Panc1 (cell line): ENCODE data around the gene PRLR. TPM values are rescaled to one million over a fixed set of nuclear protein-coding genes. Genes with fewer than 3 reads are reported as not detected.

ENCODE experiments used
- ATAC-seq: fragments of 200-7000 bp; cut with Tn5 transposase; 2 replicates; pipeline ENCODE4 v1.9.1; 2020; ENCODE audit warnings: mild to moderate bottlenecking, moderate library complexity
- BruUV-seq: library from RNA; stranded (reverse); fragments of 400-500 nt; replicated peaks from 2 replicates; lab custom pipeline; 2021; lab: Mats Ljungman, UMichigan
- CTCF ChIA-PET: fragments of 300-600 bp; sonication (Branson Sonifier 250); formaldehyde crosslinking; loops from one replicate; lab custom pipeline; 2022; ENCODE audit warnings: antibody characterized with exemption; lab: Charles Lee
- POLR2A ChIA-PET: fragments of 300-600 bp; sonication (Branson Sonifier 250); formaldehyde crosslinking; loops from one replicate; lab custom pipeline; 2022; ENCODE audit warnings: antibody characterized with exemption; lab: Charles Lee
- DNase-seq: peaks from one replicate; pipeline ENCODE4 v3.0.0-alpha.2; 2010; ENCODE audit warnings: low read depth, low spot score
- H3K27ac ChIP-seq: 2 replicates; pipeline ENCODE4 v1.5.1; 2011; ENCODE audit warnings: mild to moderate bottlenecking, low read length, inconsistent platforms
- H3K27me3 ChIP-seq: fragments of 200-500 bp; sonication (Bioruptor generic); 2 replicates; pipeline ENCODE4 v1.6.0; 2014; ENCODE audit warnings: low read length, inconsistent platforms; ENCODE audit not compliant: control insufficient read depth, insufficient read depth
- H3K36me3 ChIP-seq: fragments of 200-500 bp; sonication (Bioruptor generic); 2 replicates; pipeline ENCODE4 v1.5.1; 2014; ENCODE audit warnings: inconsistent platforms, mild to moderate bottlenecking, low read length, moderate library complexity; ENCODE audit not compliant: control insufficient read depth, insufficient read depth
- H3K4me1 ChIP-seq: 2 replicates; pipeline ENCODE4 v1.5.1; 2011; ENCODE audit warnings: inconsistent platforms, mild to moderate bottlenecking, low read length, moderate library complexity; ENCODE audit not compliant: control insufficient read depth, insufficient read depth
- H3K4me3 ChIP-seq, 2 experiments: 2 replicates each; pipeline ENCODE4 v1.5.1; 2011 to 2012; ENCODE audit warnings: low read depth in 2 of 2, low read length in 2 of 2, mild to moderate bottlenecking in 2 of 2, inconsistent platforms in 1 of 2, moderate library complexity in 1 of 2
- H3K9me3 ChIP-seq: fragments of 200-500 bp; sonication (Bioruptor generic); 2 replicates; pipeline ENCODE4 v1.5.1; 2014; ENCODE audit warnings: low read depth, mild to moderate bottlenecking, inconsistent platforms, low read length, moderate library complexity; ENCODE audit not compliant: control insufficient read depth, insufficient read depth
- CTCF ChIP-seq: fragments of 450-650 bp; IDR thresholded peaks from 2 replicates; pipeline ENCODE4 v1.5.1; 2017; ENCODE audit warnings: mild to moderate bottlenecking
- POLR2AphosphoS5 ChIP-seq: IDR thresholded peaks from 2 replicates; pipeline ENCODE4 v1.6.1; 2012; ENCODE audit warnings: mild to moderate bottlenecking, low read depth, low read length, moderate library complexity
- REST ChIP-seq, 2 experiments: IDR thresholded peaks; 2 replicates each; pipeline ENCODE4 v1.6.1; 2011 to 2012; ENCODE audit warnings: low read depth in 2 of 2, control low read depth in 1 of 2, low read length in 1 of 2, mild to moderate bottlenecking in 1 of 2, moderate library complexity in 1 of 2; ENCODE audit not compliant: insufficient read depth in 1 of 2
- SIN3A ChIP-seq: IDR thresholded peaks from 2 replicates; pipeline ENCODE4 v1.6.1; 2012; ENCODE audit warnings: low read depth, mild to moderate bottlenecking, low read length, moderate library complexity, borderline replicate concordance; ENCODE audit not compliant: insufficient read depth
- TCF7L2 ChIP-seq: IDR thresholded peaks from 2 replicates; pipeline ENCODE4 v1.6.1; 2011; ENCODE audit warnings: mild to moderate bottlenecking, low read depth, low read length, inconsistent platforms
- in situ Hi-C: cut with HindIII; loops from 2 replicates; pipeline ENCODE4 v1.10.0; 2016; ENCODE audit warnings: low sequenced_read_pairs, low pct_unique_long_range_greater_than_20kb
- intact Hi-C: fragments of 100-400 bp; cut with micrococcal nuclease; formaldehyde crosslinking; loops from one replicate; pipeline ENCODE4 v1.10.0; 2022; ENCODE audit not compliant: unreplicated experiment
- total RNA-seq: library from RNA; stranded (reverse); gene quantifications from one replicate; pipeline ENCODE4 v1.2.1, GENCODE V29; 2021; ENCODE audit not compliant: unreplicated experiment

The PRLR gene
- total RNA-seq, 1 experiment from 2014 or later = 0.46 TPM

GRCh38 chr5:35197351-35197750 is 32.9 kb downstream of the PRLR start:
- H3K27ac ChIP-seq = no peak overlapping the region
- H3K4me1 ChIP-seq = no peaks in the 10 kb centered on the region
- no peak for ATAC-seq
- no peaks in the 10 kb centered on the region for H3K9me3 ChIP-seq
- BruUV-seq = no TSS peak
- DNase-seq = no peak
- no peak overlapping the region for H3K4me3 ChIP-seq
- in situ Hi-C loops (no loop called here), intact Hi-C loops (no loop called here)
- H3K27me3 ChIP-seq = peaks cover 2% of the 10 kb centered on the region; the same call in 1 of the 2 replicates
- TF ChIP-seq REST (IDR thresholded peaks at IDR 0.05; ENCODE audit: insufficient read depth in 1 of 2, low read depth in 2 of 2, low read length in 1 of 2) = no peak
- ChIA-PET POLR2A (no interaction called here), CTCF (no interaction called here)
- no peaks in the 10 kb centered on the region for H3K36me3 ChIP-seq

- Histone ChIP-seq H3K9me3 (no peaks in the 10 kb centered on the region), H3K4me3 (no peak overlapping the region), H3K27ac (no peak overlapping the region), H3K4me1 (no peaks in the 10 kb centered on the region), H3K27me3 (peaks cover 2% of the 10 kb centered on the region; the same call in 1 of the 2 replicates), H3K36me3 (no peaks in the 10 kb centered on the region)
- TF ChIP-seq SIN3A (no peak), CTCF (no peak), TCF7L2 (no peak), REST (IDR thresholded peaks at IDR 0.05; ENCODE audit: insufficient read depth in 1 of 2, low read depth in 2 of 2, low read length in 1 of 2) (no peak), POLR2AphosphoS5 (no peak)
- POLR2A ChIA-PET = no interaction called here
- CTCF ChIA-PET = no interaction called here
- in situ Hi-C loops (no loop called here), intact Hi-C loops (no loop called here)
- no TSS peak for BruUV-seq
- no peak for ATAC-seq
- no peak for DNase-seq
Observed at GRCh38 chr5:35195472-35195852, 34.8 kb downstream of the PRLR start.
